SK-N-SH (cell line): ENCODE results near the gene FAXDC2. TPM values are rescaled to one million over a fixed set of nuclear protein-coding genes. Genes with fewer than 3 reads are reported as not detected.

Experiments used
- CTCF ChIA-PET: fragments of 300-600, 350-600 bp; formaldehyde crosslinking; extraction: SDS; loops from one replicate; lab custom pipeline; 2021; lab: Yijun Ruan, JAX
- POLR2A ChIA-PET: fragments of 350-600 bp; sonication (Branson Sonifier 250); formaldehyde crosslinking; extraction: SDS; loops from one replicate; lab custom pipeline; 2020; ENCODE audit warnings: antibody characterized with exemption, inconsistent platforms; lab: Yijun Ruan, JAX
- DNase-seq: peaks from one replicate; pipeline ENCODE4 v3.0.0; 2012
- H2AFZ ChIP-seq: fragments of 200-600 bp; sonication (generic); 2 replicates; pipeline ENCODE4 v1.8.1; 2016; ENCODE audit warnings: antibody characterized with exemption, mild to moderate bottlenecking, low read depth
- H3F3A ChIP-seq: fragments of 200-600 bp; sonication (generic); replicated peaks from 2 replicates; pipeline ENCODE3; 2016; ENCODE audit warnings: antibody characterized with exemption, mild to moderate bottlenecking; ENCODE audit not compliant: insufficient read depth
- H3K27ac ChIP-seq, 2 experiments: fragments of 200-500 bp in 1 of 2; fragments of 200-600 bp in 1 of 2; sonication (Bioruptor generic) in 1 of 2; sonication (generic), shearing (Covaris generic) in 1 of 2; 2 replicates each; pipeline versions ENCODE4 v1.5.1 to v1.6.1; 2014 to 2016; ENCODE audit warnings: low read depth in 2 of 2, inconsistent platforms in 1 of 2, low read length in 1 of 2, mild to moderate bottlenecking in 1 of 2, mixed read lengths in 1 of 2
- H3K27me3 ChIP-seq: fragments of 200-600 bp; sonication (generic), shearing (Covaris generic); 2 replicates; pipeline ENCODE4 v1.6.1; 2016; ENCODE audit warnings: mixed run types; ENCODE audit not compliant: insufficient read depth
- H3K36me3 ChIP-seq, 2 experiments: fragments of 200-500 bp in 1 of 2; fragments of 200-600 bp in 1 of 2; sonication (Bioruptor generic) in 1 of 2; sonication (generic) in 1 of 2; replicated peaks in 1 of 2; 2 replicates each; pipeline versions ENCODE3 to v1.5.1; 2014 to 2016; ENCODE audit warnings: low read length in 1 of 2, mild to moderate bottlenecking in 1 of 2; ENCODE audit not compliant: insufficient read depth in 2 of 2, control insufficient read depth in 1 of 2
- H3K4me1 ChIP-seq, 2 experiments: fragments of 200-500 bp in 1 of 2; fragments of 200-600 bp in 1 of 2; sonication (Bioruptor generic) in 1 of 2; sonication (generic), shearing (Covaris generic) in 1 of 2; 2 replicates each; pipeline versions ENCODE4 v1.5.1 to v1.6.1; 2014 to 2016; ENCODE audit warnings: low read depth in 1 of 2, low read length in 1 of 2, mixed run types in 1 of 2; ENCODE audit not compliant: insufficient read depth in 2 of 2, control insufficient read depth in 1 of 2
- H3K4me2 ChIP-seq: fragments of 200-600 bp; sonication (generic), shearing (Covaris generic); 2 replicates; pipeline ENCODE4 v1.6.1; 2017; ENCODE audit warnings: mixed run types
- H3K4me3 ChIP-seq, 2 experiments: fragments of 200-500 bp in 1 of 2; fragments of 200-600 bp in 1 of 2; sonication (Bioruptor generic) in 1 of 2; sonication (generic), shearing (Covaris generic) in 1 of 2; 2 replicates each; pipeline versions ENCODE4 v1.5.1 to v1.8.1; 2014 to 2016; ENCODE audit warnings: low read depth in 2 of 2, inconsistent platforms in 1 of 2, low read length in 1 of 2, mild to moderate bottlenecking in 1 of 2, mixed read lengths in 1 of 2, moderate library complexity in 1 of 2
- H3K79me2 ChIP-seq: fragments of 200-600 bp; sonication (generic); 2 replicates; pipeline ENCODE4 v1.8.1; 2017; ENCODE audit warnings: mild to moderate bottlenecking; ENCODE audit not compliant: insufficient read depth
- H3K9ac ChIP-seq: fragments of 200-600 bp; sonication (generic); 2 replicates; pipeline ENCODE4 v1.6.1; 2017; ENCODE audit warnings: mixed run types
- H3K9me2 ChIP-seq: fragments of 200-600 bp; sonication (generic); 2 replicates; pipeline ENCODE4 v1.6.1; 2017; ENCODE audit warnings: mixed run types
- H3K9me3 ChIP-seq: fragments of 200-600 bp; sonication (generic); 2 replicates; pipeline ENCODE4 v1.6.1; 2017; ENCODE audit warnings: mixed run types, mild to moderate bottlenecking, moderate library complexity
- H4K20me1 ChIP-seq: fragments of 200-600 bp; sonication (generic); 2 replicates; pipeline ENCODE4 v1.6.1; 2017; ENCODE audit warnings: mild to moderate bottlenecking, mixed run types; ENCODE audit not compliant: insufficient read depth
- CHD2 ChIP-seq: fragments of 150-350 bp; IDR thresholded peaks from 2 replicates; pipeline ENCODE4 v1.6.1; 2018; ENCODE audit warnings: low read length; ENCODE audit not compliant: partially characterized antibody
- GATA2 ChIP-seq: sonication (generic); formaldehyde crosslinking; IDR thresholded peaks from 2 replicates; pipeline ENCODE4 v1.5.0; 2020; ENCODE audit warnings: mild to moderate bottlenecking, missing genetic modification reagents
- NFIC ChIP-seq: IDR thresholded peaks from 2 replicates; pipeline ENCODE4 v1.4.0; 2012; ENCODE audit warnings: borderline replicate concordance
- REST ChIP-seq: IDR thresholded peaks from 2 replicates; pipeline ENCODE4 v1.6.1; 2012; ENCODE audit warnings: mild to moderate bottlenecking, low read depth, low read length, moderate library complexity
- SMC3 ChIP-seq: IDR thresholded peaks from 2 replicates; pipeline ENCODE4 v1.6.1; 2012; ENCODE audit warnings: low read depth, low read length, improper control_type of control experiment
- USF1 ChIP-seq: IDR thresholded peaks from 2 replicates; pipeline ENCODE4 v1.4.0; 2012; ENCODE audit warnings: low read depth, borderline replicate concordance
- YY1 ChIP-seq: IDR thresholded peaks from 2 replicates; pipeline ENCODE4 v1.4.0; 2012; ENCODE audit warnings: low read depth, mild to moderate bottlenecking
- ZBTB33 ChIP-seq: IDR thresholded peaks from 2 replicates; pipeline ENCODE4 v1.4.0; 2012; ENCODE audit warnings: low read depth, borderline replicate concordance
- WGBS: methylation state at CpG from one replicate; pipeline ENCODE4 v1.1.6; 2017; ENCODE audit warnings: low lambda C conversion rate; 5-methylcytosine and 5-hydroxymethylcytosine counted together
- polyA plus RNA-seq, 3 experiments: library from polyadenylated mRNA; depleted of rRNA; stranded (reverse); fragments of >200 nt; gene quantifications; 2 replicates each; pipeline ENCODE4 v1.2.3, GENCODE V29; 2012

FAXDC2 gene
- polyA plus RNA-seq, 1 of the 3 experiments (the other 2 are of a cell fraction): 6.0 TPM

- Histone ChIP-seq H3K79me2 (peaks cover 63% of the 10 kb centered on the region), H3K9ac (no peak overlapping the region), H3K9me2 (no peaks in the 10 kb centered on the region), H3K9me3 (no peaks in the 10 kb centered on the region), H3K4me2 (peak overlapping the region; percentile 27; the same call in 1 of the 2 replicates), H3K36me3 (peaks cover 57 to 71% of the 10 kb centered on the region in 2 experiments), H2AFZ (no peak overlapping the region), H3F3A (peaks cover 5% of the 10 kb centered on the region), H3K4me3 (no peak overlapping the region), H3K27me3 (no peaks in the 10 kb centered on the region), H4K20me1 (peaks cover 31% of the 10 kb centered on the region), H3K4me1 (peaks cover 0 to 8% of the 10 kb centered on the region in 2 experiments; a peak in 2 of 4 replicates), H3K27ac (peak overlapping the region in 1 of 2 experiments; percentile 38; a peak in 2 of 4 replicates)
- no peak for DNase-seq
- ChIA-PET CTCF (interaction anchor here (1.9 kb wide), 1 partner anchor 17 kb away, joined by 5 read pairs; no protein-coding TSS in a partner anchor), POLR2A (no interaction called here)
- 78% methylated on average over 7 of the region's 7 CpGs for WGBS
- TF ChIP-seq USF1: no peak
- TF ChIP-seq NFIC: no peak
- no peak for TF ChIP-seq GATA2 (CRISPR knock-in tag)
- no peak for TF ChIP-seq YY1
- TF ChIP-seq ZBTB33: no peak
- TF ChIP-seq SMC3: no peak
- TF ChIP-seq CHD2: no peak
- TF ChIP-seq REST: no peak
These were observed 55.7 kb downstream of the FAXDC2 start for GRCh38 chr5:154794525-154795234.
